Kidney epithelial cell (primary cell): ENCODE measurements around the gene OR5AC2. TPM values are rescaled to one million over a fixed set of nuclear protein-coding genes. Genes with fewer than 3 reads are reported as not detected.

Source experiments
- DNase-seq: peaks from one replicate; pipeline ENCODE4 v3.0.0-alpha.2; 2010; ENCODE audit warnings: low read depth
- H3K27me3 ChIP-seq: 2 replicates; pipeline ENCODE4 v1.6.0; 2011; ENCODE audit warnings: low read length; ENCODE audit not compliant: control insufficient read depth, insufficient read depth
- H3K36me3 ChIP-seq: 2 replicates; pipeline ENCODE4 v1.5.1; 2011; ENCODE audit warnings: low read length; ENCODE audit not compliant: control insufficient read depth, insufficient read depth
- H3K4me3 ChIP-seq: 2 replicates; pipeline ENCODE4 v1.5.1; 2011; ENCODE audit warnings: low read depth, mild to moderate bottlenecking, control low read depth, low read length
- total RNA-seq: library from RNA; depleted of rRNA; stranded (reverse); fragments of >200 nt; gene quantifications from 2 replicates; pipeline ENCODE4 v1.2.3, GENCODE V29; 2015
- TF ChIP-seq, protein P1 (sequence below): IDR thresholded peaks from 2 replicates; pipeline ENCODE4 v1.5.1; 2011; ENCODE audit warnings: mild to moderate bottlenecking, moderate library complexity, low read length, control low read depth, inconsistent platforms; ENCODE audit not compliant: insufficient read depth, poor library complexity, severe bottlenecking

OR5AC2 gene
- total RNA-seq, 1 donor from 2014 or later = not detected

DNA sequence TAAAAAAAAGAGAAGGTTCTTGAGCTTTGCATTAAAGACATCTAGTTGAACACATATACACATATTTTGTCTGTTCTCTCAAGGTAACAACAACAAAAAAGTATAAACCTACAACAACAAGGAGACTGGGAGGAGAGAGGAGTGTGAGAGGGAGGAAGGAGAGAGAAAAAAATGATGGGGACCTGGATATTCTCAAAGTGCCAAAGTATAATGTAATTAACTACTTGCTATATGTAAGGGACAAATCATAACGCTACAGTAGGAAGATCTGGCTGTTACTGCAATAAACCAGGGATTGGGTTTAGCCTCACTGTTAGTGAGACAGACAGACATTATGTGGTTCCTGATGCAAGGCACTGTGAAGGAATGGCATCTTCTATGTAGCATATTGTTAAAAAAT lies 37.7 kb upstream of the OR5AC2 start:
- no peak for DNase-seq
- TF ChIP-seq, protein P1, sequence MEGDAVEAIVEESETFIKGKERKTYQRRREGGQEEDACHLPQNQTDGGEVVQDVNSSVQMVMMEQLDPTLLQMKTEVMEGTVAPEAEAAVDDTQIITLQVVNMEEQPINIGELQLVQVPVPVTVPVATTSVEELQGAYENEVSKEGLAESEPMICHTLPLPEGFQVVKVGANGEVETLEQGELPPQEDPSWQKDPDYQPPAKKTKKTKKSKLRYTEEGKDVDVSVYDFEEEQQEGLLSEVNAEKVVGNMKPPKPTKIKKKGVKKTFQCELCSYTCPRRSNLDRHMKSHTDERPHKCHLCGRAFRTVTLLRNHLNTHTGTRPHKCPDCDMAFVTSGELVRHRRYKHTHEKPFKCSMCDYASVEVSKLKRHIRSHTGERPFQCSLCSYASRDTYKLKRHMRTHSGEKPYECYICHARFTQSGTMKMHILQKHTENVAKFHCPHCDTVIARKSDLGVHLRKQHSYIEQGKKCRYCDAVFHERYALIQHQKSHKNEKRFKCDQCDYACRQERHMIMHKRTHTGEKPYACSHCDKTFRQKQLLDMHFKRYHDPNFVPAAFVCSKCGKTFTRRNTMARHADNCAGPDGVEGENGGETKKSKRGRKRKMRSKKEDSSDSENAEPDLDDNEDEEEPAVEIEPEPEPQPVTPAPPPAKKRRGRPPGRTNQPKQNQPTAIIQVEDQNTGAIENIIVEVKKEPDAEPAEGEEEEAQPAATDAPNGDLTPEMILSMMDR = no peak
- no peaks in the 10 kb centered on the region for H3K27me3 ChIP-seq

GRCh38 chr3:98056035-98056434 lies 30.9 kb upstream of the OR5AC2 start:
- no peaks in the 10 kb centered on the region for H3K27me3 ChIP-seq
- H3K36me3 ChIP-seq = no peaks in the 10 kb centered on the region
- TF ChIP-seq, protein P1 = no peak
- DNase-seq = no peak
- H3K4me3 ChIP-seq = no peak overlapping the region

More for the DNA sequence above, 37.7 kb upstream of the OR5AC2 start:
- Histone ChIP-seq H3K4me3 (no peak overlapping the region), H3K36me3 (no peaks in the 10 kb centered on the region)

- H3K4me3 ChIP-seq = no peak overlapping the region
- no peaks in the 10 kb centered on the region for H3K27me3 ChIP-seq
- no peaks in the 10 kb centered on the region for H3K36me3 ChIP-seq
- DNase-seq = no peak
- TF ChIP-seq, protein P1 = no peak
Observed at GRCh38 chr3:98057631-98058030, 29.3 kb upstream of the OR5AC2 start.

GRCh38 chr3:98058244-98058960 lies 28.6 kb upstream of the OR5AC2 start:
- Histone ChIP-seq H3K27me3 (no peaks in the 10 kb centered on the region), H3K4me3 (no peak overlapping the region), H3K36me3 (no peaks in the 10 kb centered on the region)
- no peak for DNase-seq
- TF ChIP-seq, protein P1 = no peak

DNA sequence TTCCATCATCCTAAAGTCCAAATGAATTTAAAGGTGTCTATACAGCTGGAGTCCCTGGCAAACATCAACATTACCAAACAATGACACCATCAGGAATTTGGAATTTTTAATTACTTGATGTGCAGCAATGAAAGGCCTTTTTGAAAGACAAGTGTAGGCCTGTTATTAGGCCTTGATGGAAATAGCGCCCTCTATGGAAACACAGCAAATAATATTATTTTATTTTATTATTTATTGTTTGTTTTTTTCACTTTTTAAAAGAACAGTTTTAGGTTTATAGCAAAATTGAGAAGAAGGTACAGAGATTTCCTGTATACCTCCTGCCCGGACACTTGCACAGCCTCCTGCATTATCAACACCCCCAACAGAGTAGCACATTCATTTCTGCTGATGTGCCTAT lies 18.1 kb upstream of the OR5AC2 start:
- Histone ChIP-seq H3K27me3 (no peaks in the 10 kb centered on the region), H3K4me3 (no peak overlapping the region), H3K36me3 (no peaks in the 10 kb centered on the region)
- DNase-seq = no peak
- TF ChIP-seq, protein P1 = peak; percentile 16

DNA sequence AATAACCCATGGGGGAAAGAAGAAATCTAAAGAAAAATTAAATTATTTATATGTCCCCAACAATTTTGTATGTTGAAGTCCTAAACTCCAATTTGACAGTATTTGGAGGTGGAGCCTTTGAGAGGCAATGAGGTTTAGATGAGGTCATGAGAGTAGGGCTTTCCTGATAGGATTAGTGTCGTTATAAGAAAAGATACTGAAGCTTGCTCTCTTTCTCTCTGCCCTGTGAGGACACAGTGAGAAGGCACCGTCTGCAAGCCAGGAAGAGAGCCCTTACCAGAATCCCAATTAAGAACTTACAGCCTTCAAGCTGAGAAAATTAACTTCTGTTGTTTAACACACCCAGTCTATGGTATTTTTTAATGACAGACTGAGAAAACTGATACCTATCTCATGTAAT lies 16.1 kb upstream of the OR5AC2 start:
- no peak for DNase-seq
- Histone ChIP-seq H3K27me3 (no peaks in the 10 kb centered on the region), H3K36me3 (no peaks in the 10 kb centered on the region), H3K4me3 (no peak overlapping the region)
- TF ChIP-seq, protein P1 = no peak
